Measurements from ENCODE around the gene GLI1.
"Not testable (repeated sequence)": the region's sequence is repeated elsewhere in the genome, so short reads cannot be mapped to it uniquely, and the experiment has no call there.

Gene GLI1

GRCh38 chr12:57475271-57476161 lies 15.9 kb downstream of the GLI1 start:
- DNase-seq (ENCODE audit: low read depth in 2 of 2): no peak

- DNase-seq (ENCODE audit: low read depth in 2 of 2): peak in 1 of 2 donors; percentile 48
Measured at GRCh38 chr12:57476162-57476992, 16.8 kb downstream of the GLI1 start.

GRCh38 chr12:57476993-57477709 lies 17.6 kb downstream of the GLI1 start:
- DNase-seq (ENCODE audit: low read depth in 2 of 2): no peak

GRCh38 chr12:57477710-57478681 lies 18.4 kb downstream of the GLI1 start:
- DNase-seq (ENCODE audit: low read depth in 2 of 2): no peak

GRCh38 chr12:57479043-57479375 lies 19.4 kb downstream of the GLI1 start:
- no peak for DNase-seq (ENCODE audit: low read depth in 2 of 2)

- no peak for DNase-seq (ENCODE audit: low read depth in 2 of 2)
Measured at GRCh38 chr12:57479376-57480115, 20.0 kb downstream of the GLI1 start, which contains the start of gene ARHGAP9. Gene ARHGAP9, minus strand, starts transcription at chr12:57479866. Its CDS starts 460 bp downstream, at chr12:57479406.

- no peak for DNase-seq (ENCODE audit: low read depth in 2 of 2)
Measured at GRCh38 chr12:57481671-57482070, 22.1 kb downstream of the GLI1 start.

- no peak for DNase-seq (ENCODE audit: low read depth in 2 of 2)
Measured at GRCh38 chr12:57483466-57483865, 23.9 kb downstream of the GLI1 start.

GRCh38 chr12:57485695-57486094 lies 26.1 kb downstream of the GLI1 start:
- no peak for DNase-seq (ENCODE audit: low read depth in 2 of 2)

GRCh38 chr12:57487055-57487596 lies 27.5 kb downstream of the GLI1 start:
- no peak for DNase-seq (ENCODE audit: low read depth in 2 of 2)

- DNase-seq (ENCODE audit: low read depth in 2 of 2): peak; percentile 81 to 88
Measured at GRCh38 chr12:57487597-57488401, 28.2 kb downstream of the GLI1 start, which contains the start of gene MARS1. Gene MARS1, plus strand, starts transcription at chr12:57488068. Its CDS starts 23 bp downstream, at chr12:57488091.

- DNase-seq (ENCODE audit: low read depth in 2 of 2): no peak
Measured at GRCh38 chr12:57488402-57489156, 29.0 kb downstream of the GLI1 start.

- no peak for DNase-seq (ENCODE audit: low read depth in 2 of 2)
Measured at GRCh38 chr12:57489157-57489641, 29.6 kb downstream of the GLI1 start.

GRCh38 chr12:57490126-57490525 lies 30.5 kb downstream of the GLI1 start:
- no peak for DNase-seq (ENCODE audit: low read depth in 2 of 2)

GRCh38 chr12:57491393-57492280 lies 32.1 kb downstream of the GLI1 start:
- no peak for DNase-seq (ENCODE audit: low read depth in 2 of 2)

GRCh38 chr12:57495051-57495701 lies 35.6 kb downstream of the GLI1 start:
- DNase-seq (ENCODE audit: low read depth in 2 of 2): not testable (repeated sequence)
